ENCODE results near the gene QSOX1.
A peak's percentile ranks its signal among the peaks of the same experiment; 100 is the strongest.

QSOX1 gene

GRCh38 chr1:180230416-180230790 lies 75.7 kb downstream of the QSOX1 start:
- Mint-ChIP-seq H3K27me3 (peaks cover 26% of the 10 kb centered on the region), H3K36me3 (no peaks in the 10 kb centered on the region), H3K27ac (no peak overlapping the region), H3K4me3 (peak overlapping the region; percentile 83), H3K4me1 (peaks cover 11% of the 10 kb centered on the region), H3K9me3 (no peaks in the 10 kb centered on the region)
- ATAC-seq (ENCODE audit: low read depth): peak; percentile 12
- DNase-seq (ENCODE audit: low spot score in 2 of 2): no peak

- peaks cover 15% of the 10 kb centered on the region for H3K4me1 Mint-ChIP-seq
- H3K4me3 Mint-ChIP-seq: peak overlapping the region; percentile 83
- H3K27me3 Mint-ChIP-seq: peaks cover 26% of the 10 kb centered on the region
- H3K36me3 Mint-ChIP-seq: no peaks in the 10 kb centered on the region
- DNase-seq (ENCODE audit: low spot score in 2 of 2) (no peak), ATAC-seq (ENCODE audit: low read depth) (no peak)
- no peak overlapping the region for H3K27ac Mint-ChIP-seq
- H3K9me3 Mint-ChIP-seq: no peaks in the 10 kb centered on the region
Measured at GRCh38 chr1:180230791-180231505, 76.3 kb downstream of the QSOX1 start.

- Mint-ChIP-seq H3K27ac (no peak overlapping the region), H3K36me3 (no peaks in the 10 kb centered on the region), H3K4me3 (peak overlapping the region; percentile 49), H3K4me1 (peaks cover 19% of the 10 kb centered on the region), H3K27me3 (peaks cover 31% of the 10 kb centered on the region), H3K9me3 (no peaks in the 10 kb centered on the region)
- DNase-seq (ENCODE audit: low spot score in 2 of 2) (no peak), ATAC-seq (ENCODE audit: low read depth) (no peak)
Measured at GRCh38 chr1:180231506-180231921, 76.8 kb downstream of the QSOX1 start.

- H3K36me3 Mint-ChIP-seq: no peaks in the 10 kb centered on the region
- H3K4me1 Mint-ChIP-seq: peaks cover 20% of the 10 kb centered on the region
- H3K27me3 Mint-ChIP-seq: peaks cover 32% of the 10 kb centered on the region
- ATAC-seq (ENCODE audit: low read depth): no peak
- H3K9me3 Mint-ChIP-seq: no peaks in the 10 kb centered on the region
- DNase-seq (ENCODE audit: low spot score in 2 of 2): no peak
- H3K27ac Mint-ChIP-seq: no peak overlapping the region
- no peak overlapping the region for H3K4me3 Mint-ChIP-seq
Measured at GRCh38 chr1:180231936-180232335, 77.3 kb downstream of the QSOX1 start.

- peaks cover 20% of the 10 kb centered on the region for H3K4me1 Mint-ChIP-seq
- H3K4me3 Mint-ChIP-seq: no peak overlapping the region
- no peaks in the 10 kb centered on the region for H3K9me3 Mint-ChIP-seq
- H3K27me3 Mint-ChIP-seq: peaks cover 37% of the 10 kb centered on the region
- no peaks in the 10 kb centered on the region for H3K36me3 Mint-ChIP-seq
- H3K27ac Mint-ChIP-seq: no peak overlapping the region
- DNase-seq (ENCODE audit: low spot score in 2 of 2) (no peak), ATAC-seq (ENCODE audit: low read depth) (no peak)
Measured at GRCh38 chr1:180232521-180233043, 77.9 kb downstream of the QSOX1 start.

GRCh38 chr1:180233191-180234011 lies 78.7 kb downstream of the QSOX1 start:
- no peaks in the 10 kb centered on the region for H3K36me3 Mint-ChIP-seq
- H3K9me3 Mint-ChIP-seq: no peaks in the 10 kb centered on the region
- DNase-seq (ENCODE audit: low spot score in 2 of 2): no peak
- H3K27ac Mint-ChIP-seq: no peak overlapping the region
- H3K4me3 Mint-ChIP-seq: no peak overlapping the region
- ATAC-seq (ENCODE audit: low read depth): no peak
- H3K4me1 Mint-ChIP-seq: peaks cover 20% of the 10 kb centered on the region
- H3K27me3 Mint-ChIP-seq: peaks cover 36% of the 10 kb centered on the region

- DNase-seq (ENCODE audit: low spot score in 2 of 2) (no peak), ATAC-seq (ENCODE audit: low read depth) (no peak)
- H3K4me3 Mint-ChIP-seq: peak overlapping the region; percentile 8
- H3K4me1 Mint-ChIP-seq: peaks cover 19% of the 10 kb centered on the region
- no peaks in the 10 kb centered on the region for H3K9me3 Mint-ChIP-seq
- H3K27me3 Mint-ChIP-seq: peaks cover 35% of the 10 kb centered on the region
- no peak overlapping the region for H3K27ac Mint-ChIP-seq
- no peaks in the 10 kb centered on the region for H3K36me3 Mint-ChIP-seq
Measured at GRCh38 chr1:180234369-180235076, 79.9 kb downstream of the QSOX1 start.

GRCh38 chr1:180235077-180235501 lies 80.4 kb downstream of the QSOX1 start:
- H3K4me3 Mint-ChIP-seq: no peak overlapping the region
- H3K4me1 Mint-ChIP-seq: peaks cover 19% of the 10 kb centered on the region
- H3K36me3 Mint-ChIP-seq: no peaks in the 10 kb centered on the region
- ATAC-seq (ENCODE audit: low read depth): no peak
- DNase-seq (ENCODE audit: low spot score in 2 of 2): no peak
- peaks cover 38% of the 10 kb centered on the region for H3K27me3 Mint-ChIP-seq
- no peaks in the 10 kb centered on the region for H3K9me3 Mint-ChIP-seq
- H3K27ac Mint-ChIP-seq: no peak overlapping the region

GRCh38 chr1:180235502-180236239 lies 81.0 kb downstream of the QSOX1 start:
- Mint-ChIP-seq H3K4me3 (no peak overlapping the region), H3K27me3 (peaks cover 39% of the 10 kb centered on the region), H3K4me1 (peaks cover 19% of the 10 kb centered on the region), H3K27ac (no peak overlapping the region), H3K9me3 (no peaks in the 10 kb centered on the region), H3K36me3 (no peaks in the 10 kb centered on the region)
- ATAC-seq (ENCODE audit: low read depth) (no peak), DNase-seq (ENCODE audit: low spot score in 2 of 2) (no peak)

GRCh38 chr1:180236698-180237509 lies 82.2 kb downstream of the QSOX1 start:
- Mint-ChIP-seq H3K27me3 (peaks cover 41% of the 10 kb centered on the region), H3K4me1 (peaks cover 18% of the 10 kb centered on the region), H3K36me3 (no peaks in the 10 kb centered on the region), H3K27ac (no peak overlapping the region), H3K9me3 (no peaks in the 10 kb centered on the region), H3K4me3 (no peak overlapping the region)
- no peak for ATAC-seq (ENCODE audit: low read depth)
- no peak for DNase-seq (ENCODE audit: low spot score in 2 of 2)

- no peaks in the 10 kb centered on the region for H3K36me3 Mint-ChIP-seq
- H3K27ac Mint-ChIP-seq: no peak overlapping the region
Measured at GRCh38 chr1:180237869-180238476, 83.3 kb downstream of the QSOX1 start.

GRCh38 chr1:180238675-180239074 lies 84.0 kb downstream of the QSOX1 start:
- DNase-seq (ENCODE audit: low spot score in 2 of 2) (no peak), ATAC-seq (ENCODE audit: low read depth) (no peak)
- Mint-ChIP-seq H3K27ac (no peak overlapping the region), H3K4me3 (no peak overlapping the region), H3K27me3 (peaks cover 40% of the 10 kb centered on the region), H3K36me3 (no peaks in the 10 kb centered on the region), H3K4me1 (peaks cover 17% of the 10 kb centered on the region), H3K9me3 (no peaks in the 10 kb centered on the region)

More at GRCh38 chr1:180237869-180238476, 83.3 kb downstream of the QSOX1 start:
- Mint-ChIP-seq H3K4me3 (no peak overlapping the region), H3K27me3 (peaks cover 41% of the 10 kb centered on the region), H3K9me3 (no peaks in the 10 kb centered on the region), H3K4me1 (peaks cover 17% of the 10 kb centered on the region)
- ATAC-seq (ENCODE audit: low read depth) (no peak), DNase-seq (ENCODE audit: low spot score in 2 of 2) (no peak)
